CD4-positive, alpha-beta T cell (primary cell): Measurements from ENCODE around the gene PKIB. TPM values are rescaled to one million over a fixed set of nuclear protein-coding genes. Genes with fewer than 3 reads are reported as not detected.
"Not testable (repeated sequence)": the region's sequence is repeated elsewhere in the genome, so short reads cannot be mapped to it uniquely, and the experiment has no call there.

Experiments
- ATAC-seq: fragments of 200-7000 bp; cut with Tn5 transposase; one replicate; pipeline ENCODE4 v1.10.0; 2022; ENCODE audit warnings: mild to moderate bottlenecking; ENCODE audit not compliant: poor library complexity
- CTCF ChIA-PET: fragments of 350-600 bp; sonication (Branson Sonifier 250); formaldehyde crosslinking; loops from one replicate; lab custom pipeline; 2021; ENCODE audit warnings: antibody characterized with exemption, inconsistent platforms; lab: Charles Lee
- POLR2A ChIA-PET: fragments of 350-600 bp; sonication (Branson Sonifier 250); formaldehyde crosslinking; loops from one replicate; lab custom pipeline; 2021; ENCODE audit warnings: antibody characterized with exemption, inconsistent platforms; lab: Charles Lee
- DNase-seq, 14 experiments: peaks; one replicate each; pipeline ENCODE4 v3.0.0-alpha.2; 2013 to 2020; ENCODE audit warnings: mixed read lengths in 2 of 14
- H3K27ac ChIP-seq, 2 donors: one replicate each; pipeline versions ENCODE4 v1.5.1 to v1.7.0; 2013; ENCODE audit warnings: low read length in 2 of 2, low read depth in 1 of 2, mild to moderate bottlenecking in 1 of 2
- H3K27me3 ChIP-seq, 2 experiments: 1 replicate in 1 of 2; 2 replicates in 1 of 2; pipeline versions ENCODE4 v1.6.1 to v1.7.0; 2013; ENCODE audit warnings: low read length in 2 of 2, control low read depth in 1 of 2, mild to moderate bottlenecking in 1 of 2, moderate library complexity in 1 of 2; ENCODE audit not compliant: insufficient read depth in 2 of 2, control insufficient read depth in 1 of 2
- H3K36me3 ChIP-seq: one replicate; pipeline ENCODE4 v1.6.1; 2013; ENCODE audit warnings: low read length, control low read depth; ENCODE audit not compliant: insufficient read depth
- H3K4me1 ChIP-seq: one replicate; pipeline ENCODE4 v1.6.1; 2013; ENCODE audit warnings: low read length, control low read depth; ENCODE audit not compliant: insufficient read depth
- H3K4me3 ChIP-seq: one replicate; pipeline ENCODE4 v1.5.1; 2013; ENCODE audit warnings: mild to moderate bottlenecking, low read length, moderate library complexity
- H3K9me3 ChIP-seq, 2 experiments: 1 replicate in 1 of 2; 2 replicates in 1 of 2; pipeline versions ENCODE4 v1.6.1 to v1.7.0; 2013; ENCODE audit warnings: low read length in 2 of 2, mild to moderate bottlenecking in 2 of 2, control low read depth in 1 of 2, moderate library complexity in 1 of 2; ENCODE audit not compliant: control insufficient read depth in 1 of 2, insufficient read depth in 1 of 2
- H3K27ac Mint-ChIP-seq: one replicate; pipeline ENCODE4 v1.8.0; 2020; ENCODE audit warnings: mixed read lengths
- H3K27me3 Mint-ChIP-seq: one replicate; pipeline ENCODE4 v1.8.0; 2021; ENCODE audit warnings: mixed read lengths
- H3K36me3 Mint-ChIP-seq: one replicate; pipeline ENCODE4 v1.8.0; 2021; ENCODE audit warnings: low read depth, mixed read lengths
- H3K4me1 Mint-ChIP-seq: one replicate; pipeline ENCODE4 v1.8.0; 2021; ENCODE audit warnings: low read depth, mixed read lengths
- H3K4me3 Mint-ChIP-seq: one replicate; pipeline ENCODE4 v1.8.0; 2020; ENCODE audit warnings: mild to moderate bottlenecking, mixed read lengths
- H3K9me3 Mint-ChIP-seq: one replicate; pipeline ENCODE4 v1.8.0; 2020; ENCODE audit warnings: mixed read lengths
- CTCF ChIP-seq: fragments of 200-600 bp; IDR thresholded peaks from one replicate; pipeline ENCODE4 v1.8.0; 2022; ENCODE audit warnings: antibody characterized with exemption, mild to moderate bottlenecking
- intact Hi-C, 2 experiments: fragments of 100-400 bp; cut with DNase I in 1 of 2; cut with micrococcal nuclease in 1 of 2; formaldehyde crosslinking; loops; one replicate each; pipeline versions ENCODE4 v1.15.1 to v1.9.0; 2023 to 2025; cut with DNase I, micrococcal nuclease
- total RNA-seq, 174 experiments: library from RNA in 2 of 174; stranded (reverse) in 2 of 174; gene quantifications; one replicate each; pipeline ENCODE4 v1.2.3 and lab custom pipeline; 2021 to 2026

Gene PKIB
- total RNA-seq, 2 experiments from 2014 or later: 0.47 to 1.1 TPM

GRCh38 chr6:122746688-122747087 is 136.5 kb downstream of the PKIB start:
- no peak overlapping the region for H3K4me3 ChIP-seq
- Mint-ChIP-seq H3K4me3 (no peak overlapping the region), H3K27ac (no peak overlapping the region), H3K4me1 (peaks cover 8% of the 10 kb centered on the region), H3K27me3 (no peaks in the 10 kb centered on the region), H3K9me3 (no peaks in the 10 kb centered on the region), H3K36me3 (no peaks in the 10 kb centered on the region)
- DNase-seq (no peak), ATAC-seq (no peak)
- intact Hi-C loops: no loop called here
- H3K4me1 ChIP-seq: peaks cover 2% of the 10 kb centered on the region
- CTCF ChIA-PET: no interaction called here
- no peaks in the 10 kb centered on the region for H3K27me3 ChIP-seq
- POLR2A ChIA-PET: no interaction called here
- no peaks in the 10 kb centered on the region for H3K36me3 ChIP-seq
- no peak overlapping the region for H3K27ac ChIP-seq
- TF ChIP-seq CTCF: no peak
- no peaks in the 10 kb centered on the region for H3K9me3 ChIP-seq

- no peaks in the 10 kb centered on the region for H3K36me3 ChIP-seq
- no peak overlapping the region for H3K4me3 ChIP-seq
- no peaks in the 10 kb centered on the region for H3K9me3 ChIP-seq
- H3K36me3 Mint-ChIP-seq: no peaks in the 10 kb centered on the region
- ChIA-PET CTCF (no interaction called here), POLR2A (no interaction called here)
- intact Hi-C loops: no loop called here
- no peaks in the 10 kb centered on the region for H3K27me3 Mint-ChIP-seq
- H3K4me1 Mint-ChIP-seq: peaks cover 13% of the 10 kb centered on the region
- H3K27ac ChIP-seq: no peak overlapping the region
- H3K27ac Mint-ChIP-seq: no peak overlapping the region
- DNase-seq (peak in 2 of 14 experiments; percentile 15 to 20), ATAC-seq (no peak)
- H3K27me3 ChIP-seq: no peaks in the 10 kb centered on the region
- TF ChIP-seq CTCF: no peak
- H3K4me3 Mint-ChIP-seq: no peak overlapping the region
- H3K9me3 Mint-ChIP-seq: no peaks in the 10 kb centered on the region
- peaks cover 3% of the 10 kb centered on the region for H3K4me1 ChIP-seq
These were observed 137.4 kb downstream of the PKIB start for GRCh38 chr6:122747573-122747972.

- H3K36me3 ChIP-seq, CTCF ChIA-PET, ATAC-seq: not testable (repeated sequence)
These were observed 138.7 kb downstream of the PKIB start for GRCh38 chr6:122748945-122749344.

GRCh38 chr6:122749451-122750050 is 139.3 kb downstream of the PKIB start:
- peaks cover 21% of the 10 kb centered on the region for H3K4me1 Mint-ChIP-seq
- peaks cover 3% of the 10 kb centered on the region for H3K4me1 ChIP-seq
- DNase-seq (no peak), ATAC-seq (no peak)
- no peaks in the 10 kb centered on the region for H3K27me3 ChIP-seq
- H3K27ac Mint-ChIP-seq: no peak overlapping the region
- no peak overlapping the region for H3K4me3 Mint-ChIP-seq
- TF ChIP-seq CTCF: no peak
- intact Hi-C loops: no loop called here
- ChIA-PET POLR2A (no interaction called here), CTCF (no interaction called here)
- no peaks in the 10 kb centered on the region for H3K36me3 ChIP-seq
- no peaks in the 10 kb centered on the region for H3K27me3 Mint-ChIP-seq
- H3K27ac ChIP-seq: no peak overlapping the region
- no peaks in the 10 kb centered on the region for H3K36me3 Mint-ChIP-seq
- no peaks in the 10 kb centered on the region for H3K9me3 ChIP-seq
- no peak overlapping the region for H3K4me3 ChIP-seq
- H3K9me3 Mint-ChIP-seq: no peaks in the 10 kb centered on the region

More at GRCh38 chr6:122748945-122749344, 138.7 kb downstream of the PKIB start:
- H3K9me3 ChIP-seq, H3K4me3 Mint-ChIP-seq, H3K36me3 Mint-ChIP-seq, POLR2A ChIA-PET, H3K27me3 Mint-ChIP-seq, H3K4me3 ChIP-seq, H3K27ac ChIP-seq, H3K27ac Mint-ChIP-seq, H3K4me1 ChIP-seq, H3K27me3 ChIP-seq, H3K9me3 Mint-ChIP-seq, DNase-seq, intact Hi-C loops: not testable (repeated sequence)
- peaks cover 21% of the 10 kb centered on the region for H3K4me1 Mint-ChIP-seq
